OCI-LY7 (cell line): ENCODE results near the gene FBXO27.

ENCODE experiments used
- EZH2phosphoT487 ChIP-seq: fragments of 200-600 bp; sonication (generic); IDR thresholded peaks from 2 replicates; pipeline ENCODE4 v1.6.1; 2018; ENCODE audit warnings: low read depth, borderline replicate concordance, mild to moderate bottlenecking, mixed run types, antibody characterized with exemption, low read length, moderate library complexity, mixed read lengths
- TF ChIP-seq, protein P1 (sequence below): fragments of 200-600 bp; sonication (generic); conservative IDR thresholded peaks from 2 replicates; pipeline ENCODE4 v1.5.1; 2014; ENCODE audit warnings: mild to moderate bottlenecking, antibody characterized with exemption, low read length, moderate library complexity, mixed read lengths

DNA sequence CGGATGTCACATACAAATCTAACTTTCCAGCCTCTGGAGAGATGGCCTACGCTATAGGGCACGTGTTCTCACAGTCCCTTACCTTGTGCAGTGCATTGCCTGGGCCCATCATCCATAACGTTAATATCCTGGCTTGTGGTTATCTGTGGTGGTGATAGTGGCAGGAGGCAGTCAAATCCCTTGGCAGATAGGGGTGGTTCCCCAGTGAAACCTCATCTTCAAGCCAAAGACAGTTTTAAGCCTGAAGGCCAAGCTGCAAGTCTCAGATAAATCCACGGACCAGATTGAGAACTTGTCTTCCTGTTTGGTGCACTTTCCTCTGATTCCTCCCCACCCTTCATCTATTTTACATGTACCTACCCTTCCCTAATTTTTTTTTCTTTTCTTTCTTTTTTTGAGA, 52.5 kb downstream of the FBXO27 start:
- TF ChIP-seq, protein P1, sequence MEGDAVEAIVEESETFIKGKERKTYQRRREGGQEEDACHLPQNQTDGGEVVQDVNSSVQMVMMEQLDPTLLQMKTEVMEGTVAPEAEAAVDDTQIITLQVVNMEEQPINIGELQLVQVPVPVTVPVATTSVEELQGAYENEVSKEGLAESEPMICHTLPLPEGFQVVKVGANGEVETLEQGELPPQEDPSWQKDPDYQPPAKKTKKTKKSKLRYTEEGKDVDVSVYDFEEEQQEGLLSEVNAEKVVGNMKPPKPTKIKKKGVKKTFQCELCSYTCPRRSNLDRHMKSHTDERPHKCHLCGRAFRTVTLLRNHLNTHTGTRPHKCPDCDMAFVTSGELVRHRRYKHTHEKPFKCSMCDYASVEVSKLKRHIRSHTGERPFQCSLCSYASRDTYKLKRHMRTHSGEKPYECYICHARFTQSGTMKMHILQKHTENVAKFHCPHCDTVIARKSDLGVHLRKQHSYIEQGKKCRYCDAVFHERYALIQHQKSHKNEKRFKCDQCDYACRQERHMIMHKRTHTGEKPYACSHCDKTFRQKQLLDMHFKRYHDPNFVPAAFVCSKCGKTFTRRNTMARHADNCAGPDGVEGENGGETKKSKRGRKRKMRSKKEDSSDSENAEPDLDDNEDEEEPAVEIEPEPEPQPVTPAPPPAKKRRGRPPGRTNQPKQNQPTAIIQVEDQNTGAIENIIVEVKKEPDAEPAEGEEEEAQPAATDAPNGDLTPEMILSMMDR = no peak
- no peak for TF ChIP-seq EZH2phosphoT487
